GM19438 (cell line): Measurements from ENCODE around the gene UBAC1.

Experiments
- ATAC-seq: cut with Tn5 transposase; IDR thresholded peaks from one replicate; pipeline ENCODE4 v1.9.1; 2021; ENCODE audit warnings: low read depth; ENCODE audit not compliant: unreplicated experiment

UBAC1 gene

DNA sequence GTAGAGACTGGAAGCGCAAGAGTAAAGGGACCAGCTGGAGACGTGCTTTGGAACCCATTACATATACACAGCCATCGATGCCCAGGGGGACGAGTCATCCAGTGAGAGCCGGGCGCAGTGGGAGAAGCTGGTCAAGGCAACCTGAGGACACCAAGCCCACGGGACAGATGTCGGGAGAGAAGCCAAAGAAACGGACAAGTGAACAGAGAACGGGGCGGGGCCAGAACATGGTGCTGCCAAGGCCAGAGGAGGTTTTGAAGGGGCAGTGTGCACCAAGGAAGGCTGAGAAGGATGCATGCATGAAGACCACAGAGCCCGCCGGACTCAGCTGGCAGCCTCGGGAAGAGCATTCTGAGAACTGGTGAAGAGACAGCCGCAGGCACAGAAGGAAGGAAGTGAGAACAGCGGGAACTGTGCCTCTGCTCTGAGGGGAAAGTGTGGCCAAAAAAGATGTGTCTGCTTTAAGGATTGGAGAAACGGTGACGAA lies 74.1 kb downstream of the UBAC1 start:
- no peak for ATAC-seq

DNA sequence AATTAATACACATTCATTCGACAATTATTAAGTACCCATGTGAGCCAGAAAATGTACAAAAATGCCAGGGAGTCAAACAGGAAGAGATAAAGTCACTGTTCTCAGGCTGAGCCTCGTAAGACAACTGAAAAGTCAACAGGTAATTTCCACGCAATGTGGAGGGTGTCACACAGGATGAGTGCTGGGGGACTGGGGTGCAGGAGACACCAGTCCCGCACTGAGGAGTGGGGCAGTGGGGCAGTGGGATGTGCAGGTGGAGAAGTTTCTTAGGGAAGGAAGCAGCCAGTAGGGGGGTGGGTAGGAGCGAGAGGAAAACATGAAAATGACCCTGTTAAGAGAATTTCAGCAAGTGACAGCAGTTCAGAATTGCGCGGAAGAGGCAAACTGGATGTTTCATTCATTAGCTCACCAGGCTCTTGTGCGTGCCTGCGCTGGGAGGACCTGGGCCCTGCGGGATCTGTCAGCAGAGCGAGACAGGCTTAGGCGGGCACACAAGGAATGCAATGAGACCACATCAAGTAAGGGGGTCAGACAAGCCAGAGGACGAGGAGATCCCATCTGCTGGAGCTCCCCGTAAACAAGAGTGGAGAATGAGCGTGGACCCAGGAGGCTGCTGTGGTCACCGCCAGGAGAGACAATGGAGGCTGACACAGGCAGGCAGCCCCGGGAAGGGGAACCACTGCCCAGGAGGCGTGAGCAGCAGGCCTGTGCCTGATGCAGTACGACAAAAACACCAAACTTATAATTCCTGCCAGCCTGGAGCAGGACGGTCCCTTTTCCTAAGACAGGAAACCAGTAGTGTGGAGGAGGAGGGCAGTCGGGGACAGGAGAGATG lies 74.8 kb downstream of the UBAC1 start:
- no peak for ATAC-seq

DNA sequence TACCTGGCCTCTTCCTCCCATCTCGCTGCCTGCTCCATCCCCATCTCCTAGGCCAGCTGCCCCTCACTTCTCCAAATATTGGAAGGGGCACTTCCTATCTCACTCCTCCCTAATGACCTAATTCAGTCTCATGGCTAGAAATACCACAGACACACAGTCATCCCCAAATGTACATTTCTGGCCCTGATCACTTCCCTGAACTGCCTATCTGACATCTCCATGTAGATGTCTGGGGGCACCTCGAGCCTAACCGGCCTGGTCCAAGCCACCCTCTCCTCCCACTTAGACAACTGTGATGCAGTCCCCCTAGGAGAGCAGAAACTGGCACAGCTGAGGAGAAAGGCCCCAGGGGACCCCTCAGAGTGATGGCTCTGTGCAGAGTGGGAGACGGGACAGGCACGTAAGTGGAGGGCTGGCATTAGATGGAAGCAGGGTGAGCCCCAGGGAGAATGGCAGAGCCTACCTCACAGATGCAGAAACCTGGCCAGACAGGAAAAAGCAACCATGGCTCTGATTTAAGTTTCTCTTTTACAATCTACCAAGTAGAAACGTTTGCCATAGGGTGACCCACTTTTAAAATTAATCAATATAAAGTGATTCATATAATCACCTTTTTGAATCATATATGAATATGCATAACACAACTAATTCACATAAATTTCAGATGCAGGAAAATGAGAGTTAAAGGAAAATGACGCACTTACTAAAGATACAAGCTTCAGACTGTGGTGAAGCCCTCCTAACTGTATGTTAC lies 75.9 kb downstream of the UBAC1 start:
- no peak for ATAC-seq

DNA sequence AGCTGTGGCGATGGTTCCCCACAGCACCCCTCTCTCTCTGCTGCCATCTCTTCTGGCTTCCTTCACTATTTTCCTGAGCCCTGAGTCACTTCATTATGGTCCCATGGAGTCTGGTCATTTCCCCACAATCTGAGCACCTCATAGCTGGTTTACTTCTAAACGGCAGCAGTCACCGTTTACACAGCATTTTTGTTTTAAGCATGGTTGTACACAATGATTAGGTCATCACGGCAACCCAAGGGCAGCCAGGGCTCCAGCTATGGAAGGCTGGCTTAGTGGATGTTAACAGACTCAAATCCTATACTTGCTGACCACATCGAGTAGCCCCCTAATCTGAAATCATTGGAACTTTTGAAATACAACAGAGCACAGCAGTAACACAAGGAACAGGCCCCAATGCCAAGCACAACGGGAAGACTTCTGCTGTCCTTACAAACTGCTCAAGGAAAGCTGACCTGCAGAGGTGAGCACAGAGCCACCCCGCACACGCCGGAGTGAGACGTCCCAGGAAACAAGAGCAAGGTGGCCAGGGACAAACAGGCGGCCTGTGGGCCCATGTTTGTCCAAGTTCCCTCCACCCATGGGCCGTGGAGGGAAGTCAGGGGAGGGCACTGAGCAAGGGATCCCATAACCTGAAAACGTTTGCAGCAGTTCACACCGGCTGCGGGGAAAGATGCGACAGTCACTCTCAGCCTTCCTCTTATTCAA lies 76.7 kb downstream of the UBAC1 start:
- ATAC-seq: no peak

DNA sequence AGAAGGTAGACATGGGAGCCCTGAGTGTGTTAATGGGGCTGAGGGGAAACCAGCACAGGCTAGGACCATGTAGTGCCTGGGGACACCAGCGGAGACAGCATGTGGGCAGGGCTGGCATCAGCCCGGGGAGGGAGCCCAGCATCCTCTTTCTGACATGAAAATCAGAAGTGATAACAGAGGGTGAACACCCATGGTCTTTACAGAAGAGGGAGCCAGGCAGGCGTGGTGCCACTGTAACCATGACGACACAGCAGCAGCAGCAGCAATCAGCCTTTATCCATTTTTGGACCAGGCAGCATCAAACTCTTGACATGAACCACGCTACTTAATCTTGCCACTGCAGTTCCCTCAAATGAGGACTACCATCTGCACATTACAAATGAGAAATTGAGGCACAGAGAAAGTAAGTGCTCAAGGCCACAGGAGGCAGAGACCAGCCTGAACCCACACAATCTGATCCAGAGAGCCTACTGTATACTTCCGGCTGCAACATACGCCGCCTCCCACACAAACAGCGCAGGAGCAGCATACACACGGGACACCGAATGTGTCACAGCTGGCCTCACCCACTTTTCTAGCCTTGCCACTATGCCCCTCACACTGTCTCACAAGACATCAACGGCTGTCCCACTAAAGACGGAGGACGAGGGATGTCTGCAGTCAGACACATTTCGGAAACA lies 77.6 kb downstream of the UBAC1 start:
- no peak for ATAC-seq
